K562 (cell line): Measurements from ENCODE around the gene NTM. TPM values are rescaled to one million over a fixed set of nuclear protein-coding genes. Genes with fewer than 3 reads are reported as not detected.

ENCODE experiments used
- ATAC-seq: fragments of 200-7000 bp; cut with Tn5 transposase; 3 replicates; pipeline ENCODE4 v1.9.1; 2020; ENCODE audit warnings: moderate library complexity
- BruUV-seq: library from RNA; stranded (reverse); fragments of 400-500 nt; replicated peaks from 2 replicates; lab custom pipeline; 2021; lab: Mats Ljungman, UMichigan
- CTCF ChIA-PET: fragments of 300-600 bp; formaldehyde crosslinking; extraction: SDS; loops from one replicate; lab custom pipeline; 2021; ENCODE audit warnings: low intra/inter-chr PET ratio; lab: Yijun Ruan, JAX
- POLR2A ChIA-PET: fragments of 300-600, 350-650 bp; sonication (Branson Sonifier 250); formaldehyde crosslinking; extraction: SDS; loops from one replicate; lab custom pipeline; 2021; ENCODE audit warnings: antibody characterized with exemption, inconsistent platforms; lab: Yijun Ruan, JAX
- DNase-seq, 4 experiments: peaks; one replicate each; pipeline versions ENCODE4 v3.0.0 to v3.0.0-alpha.2; 2011 to 2018; ENCODE audit warnings: low spot score in 3 of 4, mixed read lengths in 3 of 4; ENCODE audit errors: extremely low read depth in 1 of 4
- FAIRE-seq: peaks from 2 replicates; lab custom pipeline; 2011; peaks lifted over from hg19 to GRCh38; lab: Jason Lieb, UNC
- H2AFZ ChIP-seq: 2 replicates; pipeline ENCODE4 v1.6.0; 2011; ENCODE audit warnings: low read depth, low read length, control low read depth, inconsistent platforms
- H3K27ac ChIP-seq: fragments of 200-600 bp; 3 replicates; pipeline ENCODE4 v1.8.0; 2011; ENCODE audit warnings: low read depth, mild to moderate bottlenecking, control low read depth, inconsistent platforms, low read length, moderate library complexity, mixed read lengths; ENCODE audit errors: extremely low read depth
- H3K27me3 ChIP-seq, 2 experiments: fragments of 300-600 bp in 1 of 2; 2 replicates in 1 of 2; 3 replicates in 1 of 2; pipeline versions ENCODE4 v1.6.0 to v1.8.0; 2011; ENCODE audit warnings: inconsistent platforms in 2 of 2, low read length in 2 of 2, mild to moderate bottlenecking in 1 of 2, mixed read lengths in 1 of 2, moderate library complexity in 1 of 2; ENCODE audit not compliant: control insufficient read depth in 2 of 2, insufficient read depth in 2 of 2
- H3K36me3 ChIP-seq: fragments of 300-600 bp; 3 replicates; pipeline ENCODE4 v1.8.0; 2011; ENCODE audit warnings: mild to moderate bottlenecking, low read length, inconsistent platforms; ENCODE audit not compliant: control insufficient read depth, insufficient read depth
- H3K4me1 ChIP-seq, 2 experiments: fragments of 200-600 bp in 1 of 2; replicated peaks in 1 of 2; 2 replicates in 1 of 2; 3 replicates in 1 of 2; pipeline versions ENCODE4 v1.5.1 to v1.8.0; 2011; ENCODE audit warnings: inconsistent platforms in 2 of 2, low read length in 2 of 2, mild to moderate bottlenecking in 1 of 2, mixed read lengths in 1 of 2, moderate library complexity in 1 of 2; ENCODE audit not compliant: control insufficient read depth in 2 of 2, insufficient read depth in 2 of 2
- H3K4me2 ChIP-seq: 2 replicates; pipeline ENCODE4 v1.6.1; 2011; ENCODE audit warnings: low read length, control low read depth, inconsistent platforms, mixed read lengths; ENCODE audit not compliant: insufficient read depth
- H3K4me3 ChIP-seq: fragments of 200-600 bp; sonication (generic), shearing (Covaris generic); 2 replicates; pipeline ENCODE4 v1.5.1; 2016; ENCODE audit warnings: control low read depth, inconsistent platforms
- H3K79me2 ChIP-seq: fragments of 200-600 bp; 3 replicates; pipeline ENCODE4 v1.8.0; 2011; ENCODE audit warnings: low read length, inconsistent platforms; ENCODE audit not compliant: control insufficient read depth, insufficient read depth
- H3K9ac ChIP-seq, 2 experiments: 2 replicates each; pipeline versions ENCODE4 v1.6.0 to v1.6.1; 2011; ENCODE audit warnings: low read depth in 2 of 2, low read length in 2 of 2, control low read depth in 1 of 2, inconsistent platforms in 1 of 2, mild to moderate bottlenecking in 1 of 2, mixed read lengths in 1 of 2; ENCODE audit not compliant: insufficient read depth in 1 of 2
- H3K9me1 ChIP-seq: one replicate; pipeline ENCODE4 v1.6.0; 2011; ENCODE audit warnings: inconsistent platforms, mild to moderate bottlenecking, low read length, moderate library complexity; ENCODE audit not compliant: control insufficient read depth, insufficient read depth
- H3K9me3 ChIP-seq: replicated peaks from 2 replicates; pipeline ENCODE4 v1.5.1; 2011; ENCODE audit warnings: low read depth, low read length, inconsistent platforms; ENCODE audit not compliant: control insufficient read depth, insufficient read depth
- H4K20me1 ChIP-seq: replicated peaks from 2 replicates; pipeline ENCODE4 v1.6.1; 2011; ENCODE audit warnings: low read length, inconsistent platforms, mixed read lengths; ENCODE audit not compliant: control insufficient read depth, insufficient read depth
- BCOR ChIP-seq: fragments of 450-650 bp; IDR thresholded peaks from 2 replicates; pipeline ENCODE4 v1.6.1; 2016
- C11orf30 ChIP-seq: fragments of 450-650 bp; IDR thresholded peaks from 2 replicates; pipeline ENCODE4 v1.6.1; 2016; ENCODE audit warnings: low read depth, mild to moderate bottlenecking
- CXXC5 ChIP-seq: fragments of 250-450 bp; sonication (Bioruptor Pico); IDR thresholded peaks from 2 replicates; pipeline ENCODE4 v1.8.0; 2022; ENCODE audit warnings: inconsistent platforms, mild to moderate bottlenecking, moderate library complexity
- DACH1 ChIP-seq: fragments of 450-650 bp; IDR thresholded peaks from 2 replicates; pipeline ENCODE4 v1.6.1; 2018; ENCODE audit not compliant: partially characterized antibody
- HDAC1 ChIP-seq, 2 experiments: fragments of 450-650 bp; IDR thresholded peaks; 2 replicates each; pipeline ENCODE4 v1.6.1; 2016 to 2017; ENCODE audit warnings: inconsistent platforms in 1 of 2, mild to moderate bottlenecking in 1 of 2, moderate library complexity in 1 of 2
- NFXL1 ChIP-seq: fragments of 450-650 bp; formaldehyde crosslinking; IDR thresholded peaks from 2 replicates; pipeline ENCODE4 v1.4.0; 2021; ENCODE audit warnings: mild to moderate bottlenecking
- RBM39 ChIP-seq: fragments of 200-400 bp; formaldehyde crosslinking; optimal IDR thresholded peaks from 2 replicates; pipeline ENCODE3; 2018; ENCODE audit warnings: low read depth, low read length
- TCFL5 ChIP-seq: fragments of 250-450 bp; sonication (Bioruptor Pico); conservative IDR thresholded peaks from 2 replicates; pipeline ENCODE4 v1.6.1; 2021; ENCODE audit warnings: mild to moderate bottlenecking, moderate library complexity, matching md5 sums
- ZBTB5 ChIP-seq: fragments of 450-650 bp; IDR thresholded peaks from 2 replicates; pipeline ENCODE4 v1.6.1; 2017; ENCODE audit warnings: antibody characterized with exemption
- WGBS: fragments of 100-300 bp; shearing (Covaris generic); methylation state at CpG from one replicate; pipeline ENCODE4 v1.1.6; 2016; ENCODE audit warnings: low coverage, mixed read lengths; ENCODE audit not compliant: insufficient coverage; ENCODE audit errors: missing lambda C conversion rate; 5-methylcytosine and 5-hydroxymethylcytosine counted together
- in situ Hi-C: fragments of 300-500 bp; cut with MboI; formaldehyde crosslinking; loops from 4 replicates; pipeline ENCODE4 v1.15.0; 2018; ENCODE audit warnings: inconsistent platforms, mixed read lengths
- intact Hi-C: fragments of 100-400 bp; cut with micrococcal nuclease; formaldehyde crosslinking; loops from 2 replicates; pipeline ENCODE4 v1.14.2; 2022
- polyA plus RNA-seq, 8 experiments: library from polyadenylated mRNA; depleted of rRNA in 4 of 8; stranded (reverse) in 5 of 8; unstranded in 3 of 8; fragments of >200 nt; fragmentation: Nextera tagmentation in 2 of 8; fragmentation: Illumina TruSeq in 1 of 8; extraction: Ambion mirVana in 2 of 8; extraction: Trizol in 1 of 8; gene quantifications; 2 replicates each; pipeline versions ENCODE4 v1.2.1 to v1.2.3, GENCODE V29; 2011 to 2014; ENCODE audit warnings: inconsistent platforms in 1 of 8, missing spikeins in 1 of 8
- total RNA-seq, 7 experiments: library from RNA; depleted of rRNA in 6 of 7; stranded (reverse); fragments of >200 nt in 6 of 7; fragmentation: Illumina TruSeq in 2 of 7; extraction: Trizol in 2 of 7; gene quantifications; 2 replicates each; pipeline versions ENCODE4 v1.2.1 to v1.2.3, GENCODE V29; 2011 to 2021; ENCODE audit warnings: low replicate concordance in 1 of 7
- TF ChIP-seq, protein P1 (sequence below): fragments of 250-450 bp; sonication (Bioruptor Pico); IDR thresholded peaks from 2 replicates; pipeline ENCODE4 v1.5.0; 2021
- TF ChIP-seq, protein P2 (sequence below), 2 experiments: fragments of 450-650 bp in 1 of 2; sonication (generic) in 1 of 2; formaldehyde crosslinking in 1 of 2; IDR thresholded peaks in 1 of 2; conservative IDR thresholded peaks in 1 of 2; 2 replicates each; pipeline versions ENCODE4 v1.6.1 to v1.8.1; 2016 to 2023; ENCODE audit warnings: mild to moderate bottlenecking in 2 of 2, moderate library complexity in 2 of 2, inconsistent platforms in 1 of 2, missing genetic modification reagents in 1 of 2

NTM gene
- total and polyA plus RNA-seq, 9 of the 15 experiments (the other 6 are each of a cell fraction or from before 2014, with no cell fraction given): not detected

GRCh38 chr11:132134322-132134721 is 763.9 kb downstream of the NTM start:
- intact Hi-C loops (no loop called here), in situ Hi-C loops (no loop called here)
- Histone ChIP-seq H3K9me1 (no peaks in the 10 kb centered on the region), H3K27ac (no peak overlapping the region), H4K20me1 (no peaks in the 10 kb centered on the region), H3K4me1 (no peaks in the 10 kb centered on the region), H3K4me2 (no peak overlapping the region), H3K9ac (no peak overlapping the region), H3K79me2 (no peaks in the 10 kb centered on the region), H3K27me3 (no peaks in the 10 kb centered on the region), H2AFZ (no peak overlapping the region), H3K4me3 (no peak overlapping the region), H3K9me3 (no peaks in the 10 kb centered on the region), H3K36me3 (no peaks in the 10 kb centered on the region)
- ChIA-PET CTCF (no interaction called here), POLR2A (interaction anchor here (0.6 kb wide), 1 partner anchor 422 kb away, joined by 3 read pairs; no protein-coding TSS in a partner anchor)
- no peak for FAIRE-seq
- no peak for TF ChIP-seq CXXC5 (CRISPR knock-in tag)
- no peak for TF ChIP-seq BCOR
- no peak for TF ChIP-seq C11orf30
- TF ChIP-seq HDAC1 (IDR thresholded peaks at IDR 0.05): no peak
- TF ChIP-seq DACH1: no peak
- no peak for TF ChIP-seq NFXL1
- no peak for TF ChIP-seq ZBTB5
- TF ChIP-seq, protein P1, sequence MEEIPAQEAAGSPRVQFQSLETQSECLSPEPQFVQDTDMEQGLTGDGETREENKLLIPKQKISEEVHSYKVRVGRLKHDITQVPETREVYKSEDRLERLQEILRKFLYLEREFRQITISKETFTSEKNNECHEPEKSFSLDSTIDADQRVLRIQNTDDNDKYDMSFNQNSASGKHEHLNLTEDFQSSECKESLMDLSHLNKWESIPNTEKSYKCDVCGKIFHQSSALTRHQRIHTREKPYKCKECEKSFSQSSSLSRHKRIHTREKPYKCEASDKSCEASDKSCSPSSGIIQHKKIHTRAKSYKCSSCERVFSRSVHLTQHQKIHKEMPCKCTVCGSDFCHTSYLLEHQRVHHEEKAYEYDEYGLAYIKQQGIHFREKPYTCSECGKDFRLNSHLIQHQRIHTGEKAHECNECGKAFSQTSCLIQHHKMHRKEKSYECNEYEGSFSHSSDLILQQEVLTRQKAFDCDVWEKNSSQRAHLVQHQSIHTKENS (CRISPR knock-in tag): no peak
- no peak for TF ChIP-seq TCFL5 (CRISPR knock-in tag)
- TF ChIP-seq RBM39: no peak
- TF ChIP-seq, protein P2, sequence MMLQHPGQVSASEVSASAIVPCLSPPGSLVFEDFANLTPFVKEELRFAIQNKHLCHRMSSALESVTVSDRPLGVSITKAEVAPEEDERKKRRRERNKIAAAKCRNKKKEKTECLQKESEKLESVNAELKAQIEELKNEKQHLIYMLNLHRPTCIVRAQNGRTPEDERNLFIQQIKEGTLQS (IDR thresholded peaks at IDR 0.05): no peak
- TF ChIP-seq, protein P2 (CRISPR knock-in tag; conservative IDR thresholded peaks at IDR 0.05): no peak
- no peak for ATAC-seq
- 0% methylated on average over 5 of the region's 5 CpGs for WGBS
- DNase-seq: no peak
- BruUV-seq: no TSS peak
